KOPT-K1 (cell line): Measurements from ENCODE around the gene CNNM3.
A peak's percentile ranks its signal among the peaks of the same experiment; 100 is the strongest.

ENCODE experiments used
- H3K27ac ChIP-seq: fragments of 200-600 bp; sonication (generic); 2 replicates; pipeline ENCODE4 v1.5.1; 2016; ENCODE audit warnings: antibody characterized with exemption, mild to moderate bottlenecking, low read depth, low read length; ENCODE audit not compliant: poor library complexity, severe bottlenecking
- H3K36me3 ChIP-seq: fragments of 200-600 bp; sonication (generic); 2 replicates; pipeline ENCODE4 v1.5.1; 2017; ENCODE audit warnings: antibody characterized with exemption, mild to moderate bottlenecking, low read length, moderate library complexity; ENCODE audit not compliant: insufficient read depth
- H3K9me3 ChIP-seq: fragments of 200-600 bp; sonication (generic); 2 replicates; pipeline ENCODE4 v1.5.1; 2017; ENCODE audit warnings: antibody characterized with exemption, low read length, mild to moderate bottlenecking; ENCODE audit not compliant: insufficient read depth, poor library complexity, severe bottlenecking

The CNNM3 gene

GRCh38 chr2:96838345-96839292, 22.6 kb downstream of the CNNM3 start:
- peaks cover 52% of the 10 kb centered on the region for H3K36me3 ChIP-seq
- peak overlapping the region; percentile 69 for H3K27ac ChIP-seq

GRCh38 chr2:96839293-96839874, 23.3 kb downstream of the CNNM3 start:
- no peaks in the 10 kb centered on the region for H3K9me3 ChIP-seq
- H3K27ac ChIP-seq: peak overlapping the region; percentile 69

More at GRCh38 chr2:96838345-96839292, 22.6 kb downstream of the CNNM3 start:
- H3K9me3 ChIP-seq: no peaks in the 10 kb centered on the region

DNA sequence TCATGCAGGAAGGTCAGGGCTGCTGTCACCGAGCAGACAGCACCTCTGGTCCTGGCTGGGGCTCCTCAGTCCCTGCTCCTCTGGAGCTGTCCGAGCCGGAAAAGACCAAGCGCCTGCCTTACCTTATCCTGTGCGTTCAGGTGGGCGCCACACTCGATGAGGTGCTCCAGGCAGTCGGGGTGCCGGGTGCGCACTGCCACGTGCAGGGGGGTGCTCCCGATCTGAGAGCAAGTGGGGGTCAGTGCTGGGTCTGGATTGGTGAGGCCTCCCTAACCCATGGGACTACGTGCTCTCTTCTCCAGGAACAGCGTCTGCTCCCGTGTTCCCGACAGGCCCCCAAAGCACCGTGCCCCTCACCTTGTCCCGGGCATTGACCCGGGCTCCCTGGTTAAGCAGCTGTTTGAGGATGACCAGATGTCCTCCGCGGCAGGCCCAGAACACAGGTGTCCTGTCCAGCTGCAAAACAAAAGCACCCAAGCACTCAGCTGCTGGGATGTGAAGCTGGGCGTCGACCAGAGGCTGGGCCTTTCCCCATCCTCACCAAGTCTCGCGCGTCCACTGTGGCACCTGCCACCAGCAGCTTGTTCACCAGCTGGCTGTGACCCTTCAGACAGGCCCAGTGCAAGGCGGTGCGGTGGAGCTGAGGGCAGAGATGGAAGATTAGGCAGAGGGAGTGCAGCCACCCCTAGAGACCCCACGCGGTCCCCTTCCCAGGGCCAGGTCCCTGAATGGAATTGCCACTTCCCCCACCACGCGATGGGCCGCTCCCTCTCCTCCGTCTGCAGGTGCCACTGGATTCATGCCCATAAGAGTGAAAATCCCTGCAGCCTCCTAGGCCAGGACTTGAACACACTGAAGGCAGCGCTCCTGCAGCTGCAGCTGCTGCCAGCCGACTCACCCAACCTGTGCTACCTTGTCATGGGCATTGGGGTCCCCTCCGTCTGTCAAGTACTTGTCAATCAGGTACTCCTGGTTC, 24.1 kb downstream of the CNNM3 start:
- Histone ChIP-seq H3K27ac (peak overlapping the region; percentile 69), H3K9me3 (no peaks in the 10 kb centered on the region), H3K36me3 (peaks cover 38% of the 10 kb centered on the region)

More at GRCh38 chr2:96839293-96839874, 23.3 kb downstream of the CNNM3 start:
- peaks cover 46% of the 10 kb centered on the region for H3K36me3 ChIP-seq

DNA sequence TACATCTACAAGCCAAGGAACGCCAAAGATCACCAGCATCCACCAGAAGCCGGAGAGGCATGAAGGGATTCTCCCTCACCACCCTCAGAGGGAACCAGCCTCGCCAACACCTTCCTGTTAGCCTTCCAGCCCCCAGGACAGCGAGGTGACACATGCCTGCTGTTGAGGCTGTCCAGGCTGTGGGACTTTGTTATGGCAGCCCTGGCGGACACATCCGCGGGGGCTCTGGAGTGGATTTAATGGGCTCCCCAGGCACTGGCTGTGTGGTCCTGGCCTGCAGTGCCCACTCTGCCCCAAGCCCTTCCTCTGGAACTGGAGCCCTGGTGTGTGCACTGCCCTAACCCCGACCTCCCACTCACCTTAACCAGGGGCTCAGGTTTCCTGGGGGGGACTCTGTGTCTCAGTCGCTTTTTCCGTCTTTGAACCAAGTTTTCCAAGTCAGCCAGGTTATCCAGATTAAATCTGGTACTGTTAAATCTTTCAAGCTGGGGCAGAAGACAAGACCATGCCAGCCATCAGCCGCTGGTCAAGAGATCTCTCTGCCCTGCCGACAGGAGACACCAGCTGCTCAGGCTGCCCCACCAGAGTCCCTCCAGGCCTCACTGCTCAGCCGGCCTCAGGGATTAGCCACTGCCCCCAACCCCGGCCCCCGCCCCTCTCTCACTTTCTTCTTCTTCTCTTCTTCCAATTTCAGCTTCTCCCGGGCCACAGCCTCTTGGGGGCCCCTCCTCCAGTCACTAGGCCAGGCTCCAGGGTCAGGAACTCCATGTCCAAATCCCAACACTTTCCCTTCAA, 25.8 kb downstream of the CNNM3 start:
- Histone ChIP-seq H3K9me3 (no peaks in the 10 kb centered on the region), H3K36me3 (peaks cover 30% of the 10 kb centered on the region), H3K27ac (no peak overlapping the region)

GRCh38 chr2:96842600-96842999, 26.5 kb downstream of the CNNM3 start:
- Histone ChIP-seq H3K27ac (no peak overlapping the region), H3K36me3 (peaks cover 28% of the 10 kb centered on the region), H3K9me3 (no peaks in the 10 kb centered on the region)

DNA sequence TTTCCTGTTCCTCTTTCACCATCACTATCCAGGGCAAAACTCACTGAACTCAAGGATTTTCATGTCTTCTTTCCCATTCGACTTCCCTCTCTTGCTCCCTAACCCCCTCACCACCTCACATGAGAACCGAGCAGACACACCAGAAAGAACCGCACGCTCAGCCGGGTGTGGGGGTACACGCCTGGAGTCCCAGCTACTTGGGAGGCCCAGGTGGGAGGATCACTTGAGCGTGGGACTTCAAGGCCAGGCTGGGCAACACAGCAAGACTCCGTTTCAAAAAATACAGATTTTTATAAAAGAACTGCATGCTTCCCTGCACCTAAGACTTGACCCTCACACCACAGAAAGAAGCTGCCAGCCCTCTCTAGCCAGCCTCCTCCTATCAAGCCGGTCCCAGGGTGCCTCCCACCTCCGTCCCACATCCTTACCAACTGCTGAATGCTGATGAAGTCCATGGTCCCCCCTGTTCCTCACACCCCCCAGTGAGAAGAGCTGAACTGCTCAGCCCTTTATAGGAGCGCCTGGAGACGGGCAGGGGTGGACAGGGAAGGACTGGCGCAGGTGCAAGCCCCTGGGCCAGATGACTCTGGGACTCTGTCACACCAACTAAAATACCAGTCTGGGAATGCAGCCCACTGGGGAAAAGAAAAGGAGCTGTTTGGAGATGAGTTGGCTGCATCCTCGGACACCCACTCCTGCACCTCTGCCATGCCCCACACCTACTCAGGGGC, 27.6 kb downstream of the CNNM3 start, which contains the start of gene ANKRD23:
Gene ANKRD23, minus strand, starts transcription at position 484 of the 731 bp plus-strand sequence. Its CDS starts 29 bp downstream, at position 455.
- H3K27ac ChIP-seq: no peak within 1 kb of the TSS
- peaks cover 29% of the 10 kb centered on the region for H3K36me3 ChIP-seq

GRCh38 chr2:96844405-96844808, 28.3 kb downstream of the CNNM3 start:
- H3K27ac ChIP-seq: no peak overlapping the region
- H3K9me3 ChIP-seq: no peaks in the 10 kb centered on the region
- H3K36me3 ChIP-seq: peaks cover 31% of the 10 kb centered on the region

More for the DNA sequence above, 27.6 kb downstream of the CNNM3 start, which contains the start of gene ANKRD23:
- no peaks in the 10 kb centered on the region for H3K9me3 ChIP-seq

GRCh38 chr2:96846825-96847224, 30.8 kb downstream of the CNNM3 start:
- H3K27ac ChIP-seq: no peak overlapping the region
- H3K36me3 ChIP-seq: peaks cover 48% of the 10 kb centered on the region
- H3K9me3 ChIP-seq: no peaks in the 10 kb centered on the region

DNA sequence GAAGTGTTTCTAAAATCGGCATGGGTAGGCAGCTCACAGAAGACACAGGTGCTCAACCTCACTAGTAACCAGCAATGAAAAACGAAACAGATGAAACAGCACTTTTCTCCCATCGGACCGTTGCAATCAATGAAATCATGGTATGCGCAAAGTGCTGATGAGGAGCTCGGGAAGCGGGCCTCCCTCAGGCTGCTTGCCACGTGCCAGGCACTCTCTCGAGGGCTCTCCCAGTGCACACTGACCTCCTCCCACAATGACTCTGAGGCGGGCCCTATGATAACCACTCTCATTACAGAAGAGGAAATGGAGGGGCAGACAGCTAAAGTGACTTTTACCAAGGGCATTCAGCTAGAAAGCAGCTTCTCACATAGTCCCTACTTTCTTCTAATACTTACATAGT, 31.5 kb downstream of the CNNM3 start:
- Histone ChIP-seq H3K36me3 (peaks cover 56% of the 10 kb centered on the region), H3K9me3 (no peaks in the 10 kb centered on the region), H3K27ac (no peak overlapping the region)

GRCh38 chr2:96848264-96848663, 32.2 kb downstream of the CNNM3 start:
- Histone ChIP-seq H3K27ac (no peak overlapping the region), H3K9me3 (no peaks in the 10 kb centered on the region), H3K36me3 (peaks cover 62% of the 10 kb centered on the region)

GRCh38 chr2:96852667-96853066, 36.6 kb downstream of the CNNM3 start:
- H3K27ac ChIP-seq: no peak overlapping the region
- H3K36me3 ChIP-seq: peaks cover 64% of the 10 kb centered on the region
- H3K9me3 ChIP-seq: no peaks in the 10 kb centered on the region

DNA sequence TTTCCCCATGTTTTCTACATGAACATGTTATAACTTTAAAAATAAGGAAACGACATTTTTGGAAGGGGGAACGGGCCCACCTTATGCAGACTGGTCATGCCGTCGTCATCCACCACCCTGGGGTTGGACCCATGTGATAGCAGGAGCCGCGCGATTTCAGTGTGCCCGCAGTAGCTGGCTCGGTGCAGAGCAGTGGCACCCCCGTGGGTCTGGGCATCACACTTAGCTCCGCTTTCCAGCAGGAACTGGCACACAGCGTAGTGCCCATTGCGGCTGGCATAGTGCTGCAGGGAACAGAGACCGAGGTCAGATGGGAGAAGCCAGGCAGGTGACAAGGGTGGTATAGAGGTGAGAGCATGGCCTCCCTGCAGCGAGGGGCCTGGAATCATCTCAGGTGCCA, 37.3 kb downstream of the CNNM3 start:
- peaks cover 58% of the 10 kb centered on the region for H3K36me3 ChIP-seq
- no peaks in the 10 kb centered on the region for H3K9me3 ChIP-seq
- H3K27ac ChIP-seq: no peak overlapping the region

DNA sequence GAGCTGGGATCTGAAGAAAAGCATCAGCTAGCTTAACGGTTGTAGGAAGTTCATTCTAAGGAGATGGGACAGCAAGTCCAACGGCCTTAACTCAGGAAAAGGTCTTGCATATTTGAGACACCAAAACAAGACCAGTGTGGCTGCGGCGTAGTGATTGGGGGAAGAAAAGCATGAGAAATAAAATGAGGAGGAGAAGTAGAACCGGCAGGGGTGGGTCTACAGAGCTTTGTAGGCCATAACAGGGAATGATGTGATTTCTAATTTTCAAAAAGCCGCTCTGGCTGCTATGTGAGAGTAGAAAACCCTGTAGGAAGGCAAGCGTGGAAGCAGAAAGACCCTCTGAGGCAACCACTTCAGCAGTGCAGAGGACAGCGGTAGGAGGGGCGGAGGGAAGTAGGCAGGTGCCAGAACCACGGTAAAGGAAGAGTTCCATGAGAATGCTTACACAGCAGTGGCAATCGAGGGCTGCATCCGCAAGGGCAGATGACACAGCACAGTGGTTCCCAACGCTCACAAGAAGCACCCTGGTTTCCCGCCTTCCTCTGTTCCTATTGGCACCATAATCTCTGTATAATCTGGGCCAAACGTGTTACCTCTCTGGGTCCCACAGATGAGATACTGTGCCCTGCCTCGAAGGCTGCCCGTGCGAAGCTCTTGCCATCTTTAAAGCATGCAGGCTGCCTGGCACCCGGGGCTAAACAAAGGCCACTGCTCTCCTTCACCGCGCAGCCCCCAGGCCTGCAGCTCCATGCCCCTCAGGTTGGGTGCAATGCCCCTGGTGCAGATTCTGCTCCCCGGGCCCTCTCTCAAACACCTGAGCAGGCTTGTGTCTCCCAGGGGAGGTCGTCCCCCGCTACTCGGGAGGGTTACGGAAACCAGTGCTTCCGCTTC, 41.0 kb downstream of the CNNM3 start:
- H3K27ac ChIP-seq: peak overlapping the region; percentile 71
- H3K9me3 ChIP-seq: no peaks in the 10 kb centered on the region
- peaks cover 26% of the 10 kb centered on the region for H3K36me3 ChIP-seq
